Measurements from ENCODE around the gene RASGRF2.

RASGRF2 gene

DNA sequence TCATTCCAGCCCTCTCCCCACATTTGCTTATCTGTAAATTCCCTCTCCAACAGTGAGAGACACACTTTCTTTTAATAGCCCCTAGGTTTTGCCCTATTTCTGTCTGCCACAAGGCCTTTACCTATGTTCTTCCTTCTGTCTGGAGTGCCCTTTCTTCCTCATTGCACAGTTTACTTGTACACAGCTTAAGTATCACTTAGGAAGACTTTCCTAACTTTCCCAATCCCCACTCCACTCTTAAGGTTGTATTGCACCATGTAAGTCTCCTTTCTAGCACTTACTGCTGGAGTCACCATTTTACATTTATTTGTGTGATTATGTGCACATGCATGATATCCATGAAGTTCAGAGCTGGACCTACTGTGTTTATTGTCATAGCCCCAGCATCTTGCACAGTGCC, 262.1 kb downstream of the RASGRF2 start:
- no peaks in the 10 kb centered on the region for H3K27me3 Mint-ChIP-seq (ENCODE audit: low read depth, poor library complexity)
- no peak overlapping the region for H3K27ac Mint-ChIP-seq

DNA sequence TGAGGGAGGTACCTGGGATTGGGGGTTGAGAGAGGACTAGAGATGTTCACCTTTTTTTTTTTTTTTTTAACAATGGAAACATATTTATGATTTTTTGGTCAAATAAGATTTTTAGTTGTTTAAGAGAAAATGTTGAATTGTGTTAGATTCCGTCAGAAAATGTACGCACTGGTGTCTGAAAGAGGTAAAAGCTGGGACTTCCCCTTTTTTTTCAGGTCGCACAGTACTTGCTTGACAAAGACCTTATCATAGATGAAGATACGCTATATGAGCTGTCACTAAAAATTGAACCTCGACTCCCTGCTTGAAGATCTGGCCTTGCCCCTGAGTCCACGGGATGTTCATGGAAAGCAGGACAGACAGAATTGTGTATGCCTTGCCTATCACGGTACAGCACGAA, 265.3 kb downstream of the RASGRF2 start:
- no peak for DNase-seq
- TF ChIP-seq, protein P1, sequence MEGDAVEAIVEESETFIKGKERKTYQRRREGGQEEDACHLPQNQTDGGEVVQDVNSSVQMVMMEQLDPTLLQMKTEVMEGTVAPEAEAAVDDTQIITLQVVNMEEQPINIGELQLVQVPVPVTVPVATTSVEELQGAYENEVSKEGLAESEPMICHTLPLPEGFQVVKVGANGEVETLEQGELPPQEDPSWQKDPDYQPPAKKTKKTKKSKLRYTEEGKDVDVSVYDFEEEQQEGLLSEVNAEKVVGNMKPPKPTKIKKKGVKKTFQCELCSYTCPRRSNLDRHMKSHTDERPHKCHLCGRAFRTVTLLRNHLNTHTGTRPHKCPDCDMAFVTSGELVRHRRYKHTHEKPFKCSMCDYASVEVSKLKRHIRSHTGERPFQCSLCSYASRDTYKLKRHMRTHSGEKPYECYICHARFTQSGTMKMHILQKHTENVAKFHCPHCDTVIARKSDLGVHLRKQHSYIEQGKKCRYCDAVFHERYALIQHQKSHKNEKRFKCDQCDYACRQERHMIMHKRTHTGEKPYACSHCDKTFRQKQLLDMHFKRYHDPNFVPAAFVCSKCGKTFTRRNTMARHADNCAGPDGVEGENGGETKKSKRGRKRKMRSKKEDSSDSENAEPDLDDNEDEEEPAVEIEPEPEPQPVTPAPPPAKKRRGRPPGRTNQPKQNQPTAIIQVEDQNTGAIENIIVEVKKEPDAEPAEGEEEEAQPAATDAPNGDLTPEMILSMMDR (IDR thresholded peaks at IDR 0.05), result no peak
- Mint-ChIP-seq H3K9me3 (no peaks in the 10 kb centered on the region), H3K27me3 (ENCODE audit: low read depth, poor library complexity) (no peaks in the 10 kb centered on the region), H3K27ac (no peak overlapping the region), H3K4me1 (peaks cover 2% of the 10 kb centered on the region), H3K4me3 (no peak overlapping the region), H3K36me3 (ENCODE audit: low read depth) (peaks cover 5% of the 10 kb centered on the region)

More for the DNA sequence above, 262.1 kb downstream of the RASGRF2 start:
- TF ChIP-seq, protein P1 (IDR thresholded peaks at IDR 0.05), result no peak
- DNase-seq, result no peak
- Mint-ChIP-seq H3K4me1 (no peaks in the 10 kb centered on the region), H3K36me3 (ENCODE audit: low read depth) (peaks cover 26% of the 10 kb centered on the region), H3K4me3 (no peak overlapping the region), H3K9me3 (peaks cover 8% of the 10 kb centered on the region)

DNA sequence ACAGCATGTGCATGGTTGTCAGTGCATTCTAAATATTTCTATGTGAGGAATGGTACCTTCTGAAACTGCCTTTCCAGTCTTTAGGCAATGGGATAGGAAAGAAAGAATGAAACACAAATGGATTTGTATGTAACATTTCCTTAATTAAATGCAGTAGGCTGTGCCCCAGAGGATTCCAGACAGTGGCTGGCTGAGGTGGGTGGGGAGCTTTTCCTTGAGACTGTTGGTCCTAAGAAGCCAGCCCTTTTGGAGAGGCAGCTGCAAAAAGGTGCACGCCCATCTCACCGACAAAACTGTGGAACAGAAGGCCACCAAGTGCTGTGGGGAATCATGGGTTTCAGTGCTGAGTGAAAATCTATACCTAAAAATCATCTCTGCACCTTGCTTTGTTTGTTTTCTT, 266.1 kb downstream of the RASGRF2 start:
- Mint-ChIP-seq H3K36me3 (ENCODE audit: low read depth) (no peaks in the 10 kb centered on the region), H3K4me1 (peaks cover 5% of the 10 kb centered on the region), H3K27ac (no peak overlapping the region), H3K4me3 (no peak overlapping the region), H3K27me3 (ENCODE audit: low read depth, poor library complexity) (no peaks in the 10 kb centered on the region), H3K9me3 (no peaks in the 10 kb centered on the region)
- DNase-seq, result no peak
- TF ChIP-seq, protein P1 (IDR thresholded peaks at IDR 0.05), result no peak

DNA sequence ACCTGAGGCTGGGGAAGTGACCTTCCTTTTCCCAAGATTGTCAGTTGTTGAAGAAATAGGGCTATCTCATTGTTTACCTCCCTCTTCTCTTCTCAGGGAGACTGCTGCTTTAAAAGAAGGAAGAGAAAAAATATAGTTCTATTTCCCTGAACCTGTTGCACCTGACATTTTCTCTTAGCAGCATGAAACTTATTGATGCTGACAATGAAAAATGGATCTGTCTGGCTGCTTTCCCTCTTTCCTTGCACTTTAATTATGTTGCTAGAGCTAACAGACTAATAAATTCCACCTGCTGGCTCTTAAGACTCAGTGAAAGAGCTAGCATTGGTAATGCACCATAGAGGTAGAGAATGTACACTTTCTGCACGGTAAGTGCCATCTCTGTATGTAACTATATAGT, 266.8 kb downstream of the RASGRF2 start:
- H3K27me3 Mint-ChIP-seq (ENCODE audit: low read depth, poor library complexity), result no peaks in the 10 kb centered on the region
- no peaks in the 10 kb centered on the region for H3K9me3 Mint-ChIP-seq
- TF ChIP-seq, protein P1 (IDR thresholded peaks at IDR 0.05), result no peak
- no peak for DNase-seq
- H3K36me3 Mint-ChIP-seq (ENCODE audit: low read depth), result no peaks in the 10 kb centered on the region
- H3K4me3 Mint-ChIP-seq, result no peak overlapping the region
- H3K27ac Mint-ChIP-seq, result no peak overlapping the region
- H3K4me1 Mint-ChIP-seq, result peaks cover 5% of the 10 kb centered on the region

DNA sequence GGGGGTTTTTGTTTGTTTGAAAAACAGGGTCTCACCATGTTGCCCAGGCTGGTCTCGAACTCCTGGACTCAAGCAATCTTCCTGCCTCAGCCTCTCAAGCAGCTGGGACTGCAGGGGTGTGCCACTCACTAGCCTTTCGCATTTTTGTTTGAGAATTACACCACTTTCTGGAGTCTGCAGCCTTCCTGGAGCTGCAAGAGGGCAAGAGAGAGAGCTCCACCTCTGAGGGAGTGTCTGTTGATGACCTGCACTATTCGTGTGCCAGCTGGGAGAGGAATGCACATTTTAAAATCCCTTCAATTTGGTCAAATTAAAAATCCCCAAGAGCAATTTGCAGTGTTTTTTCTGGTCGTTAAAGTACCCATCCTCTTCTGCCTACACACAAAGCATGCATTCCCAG, 267.9 kb downstream of the RASGRF2 start:
- Mint-ChIP-seq H3K36me3 (ENCODE audit: low read depth) (no peaks in the 10 kb centered on the region), H3K27ac (peak overlapping the region; percentile 51), H3K4me3 (no peak overlapping the region), H3K4me1 (peaks cover 16% of the 10 kb centered on the region), H3K9me3 (no peaks in the 10 kb centered on the region), H3K27me3 (ENCODE audit: low read depth, poor library complexity) (no peaks in the 10 kb centered on the region)
- TF ChIP-seq, protein P1 (IDR thresholded peaks at IDR 0.05), result no peak
- DNase-seq, result no peak

DNA sequence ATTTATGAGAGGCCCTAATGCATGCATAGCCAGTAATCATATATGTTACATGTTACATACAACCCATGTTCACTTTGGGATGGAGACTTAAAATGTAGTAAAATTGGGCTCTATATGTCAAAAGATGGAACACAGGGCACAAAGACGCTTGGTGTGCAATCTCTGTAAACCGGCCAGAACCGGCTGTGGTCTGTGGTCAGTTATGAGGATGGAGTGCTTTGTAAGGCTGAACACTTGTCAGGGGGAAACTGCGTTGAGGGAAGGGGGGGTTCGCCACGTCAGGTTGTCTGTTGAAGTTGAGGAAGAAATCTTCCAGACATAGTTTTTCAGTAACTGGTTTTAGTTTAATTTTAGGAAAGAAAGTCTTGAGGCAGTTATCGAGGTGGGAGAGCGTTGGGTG, 270.3 kb downstream of the RASGRF2 start:
- no peaks in the 10 kb centered on the region for H3K27me3 Mint-ChIP-seq (ENCODE audit: low read depth, poor library complexity)
- TF ChIP-seq, protein P1 (IDR thresholded peaks at IDR 0.05), result no peak
- peaks cover 40% of the 10 kb centered on the region for H3K4me1 Mint-ChIP-seq
- H3K4me3 Mint-ChIP-seq, result no peak overlapping the region
- H3K27ac Mint-ChIP-seq, result peak overlapping the region; percentile 36
- H3K36me3 Mint-ChIP-seq (ENCODE audit: low read depth), result peaks cover 3% of the 10 kb centered on the region
- no peaks in the 10 kb centered on the region for H3K9me3 Mint-ChIP-seq
- no peak for DNase-seq

Measured in nephron progenitor cell (in vitro differentiated cells).